Spleen (tissue), 7 donors: ENCODE results near the gene TMPO.

Experiments
- POLR2A ChIP-seq, 3 donors: fragments of 450-650 bp; IDR thresholded peaks; one replicate each; pipeline ENCODE4 v1.5.1; 2017; ENCODE audit warnings: antibody characterized with exemption in 3 of 3, mild to moderate bottlenecking in 1 of 3
- TF ChIP-seq, protein P1 (sequence below), 11 experiments: fragments of 200-600 bp in 7 of 11; fragments of 450-650 bp in 4 of 11; sonication (generic) in 4 of 11; IDR thresholded peaks in 8 of 11; conservative IDR thresholded peaks in 3 of 11; 1 replicate in 7 of 11; 2 replicates in 4 of 11; pipeline versions ENCODE4 v1.4.0 to v1.8.0; 2016 to 2021; ENCODE audit warnings: antibody characterized with exemption in 11 of 11, inconsistent platforms in 4 of 11, mild to moderate bottlenecking in 1 of 11
- donor health status: DM: no; HTN: no; CAD: no; lungs with moderate emphysema.
- donor health status: DM: no; HTN: no; CAD: no.
- donor health status: DM: no; HTN: no; CAD: no.

DNA sequence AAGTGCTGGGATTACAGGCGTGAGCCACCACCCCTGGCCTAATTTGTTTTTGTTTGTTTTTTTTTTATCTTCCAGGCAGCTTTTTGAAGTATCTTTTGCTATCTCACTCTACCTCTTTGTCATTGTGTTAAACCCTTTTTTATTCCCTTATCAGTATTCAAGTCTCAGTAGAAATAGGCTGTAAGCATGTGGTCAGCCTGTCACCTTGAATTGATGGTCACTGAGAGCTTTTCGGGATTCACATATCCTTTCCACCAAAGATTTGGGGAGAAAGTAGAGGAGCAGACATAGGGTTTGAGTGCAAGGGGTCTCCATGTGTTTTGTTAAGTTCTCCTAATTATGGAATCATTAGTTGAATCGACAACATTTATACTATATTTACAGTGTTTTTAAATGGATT, 36.4 kb downstream of the TMPO start:
- TF ChIP-seq, protein P1, sequence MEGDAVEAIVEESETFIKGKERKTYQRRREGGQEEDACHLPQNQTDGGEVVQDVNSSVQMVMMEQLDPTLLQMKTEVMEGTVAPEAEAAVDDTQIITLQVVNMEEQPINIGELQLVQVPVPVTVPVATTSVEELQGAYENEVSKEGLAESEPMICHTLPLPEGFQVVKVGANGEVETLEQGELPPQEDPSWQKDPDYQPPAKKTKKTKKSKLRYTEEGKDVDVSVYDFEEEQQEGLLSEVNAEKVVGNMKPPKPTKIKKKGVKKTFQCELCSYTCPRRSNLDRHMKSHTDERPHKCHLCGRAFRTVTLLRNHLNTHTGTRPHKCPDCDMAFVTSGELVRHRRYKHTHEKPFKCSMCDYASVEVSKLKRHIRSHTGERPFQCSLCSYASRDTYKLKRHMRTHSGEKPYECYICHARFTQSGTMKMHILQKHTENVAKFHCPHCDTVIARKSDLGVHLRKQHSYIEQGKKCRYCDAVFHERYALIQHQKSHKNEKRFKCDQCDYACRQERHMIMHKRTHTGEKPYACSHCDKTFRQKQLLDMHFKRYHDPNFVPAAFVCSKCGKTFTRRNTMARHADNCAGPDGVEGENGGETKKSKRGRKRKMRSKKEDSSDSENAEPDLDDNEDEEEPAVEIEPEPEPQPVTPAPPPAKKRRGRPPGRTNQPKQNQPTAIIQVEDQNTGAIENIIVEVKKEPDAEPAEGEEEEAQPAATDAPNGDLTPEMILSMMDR (IDR thresholded peaks at IDR 0.05 in 8 of 11, conservative IDR thresholded peaks at IDR 0.05 in 3 of 11), result no peak
- TF ChIP-seq POLR2A (IDR thresholded peaks at IDR 0.05), result no peak
